Activated naive CD8-positive, alpha-beta T cell treated with anti-CD3 and anti-CD28 coated beads for 36 hours (primary cell): ENCODE measurements around the gene B3GAT3. TPM values are rescaled to one million over a fixed set of nuclear protein-coding genes. Genes with fewer than 3 reads are reported as not detected.

Experiments
- DNase-seq: peaks from one replicate; pipeline ENCODE4 v3.0.0; 2021
- H3K27ac Mint-ChIP-seq: one replicate; pipeline ENCODE4 v1.8.0; 2022; ENCODE audit warnings: mild to moderate bottlenecking, moderate library complexity, mixed read lengths
- H3K27me3 Mint-ChIP-seq: one replicate; pipeline ENCODE4 v1.8.0; 2022; ENCODE audit warnings: mild to moderate bottlenecking, mixed read lengths
- H3K36me3 Mint-ChIP-seq: one replicate; pipeline ENCODE4 v1.8.0; 2021; ENCODE audit warnings: mild to moderate bottlenecking, mixed read lengths
- H3K4me1 Mint-ChIP-seq: one replicate; pipeline ENCODE4 v1.8.0; 2021; ENCODE audit warnings: mixed read lengths
- H3K4me3 Mint-ChIP-seq: one replicate; pipeline ENCODE4 v1.8.0; 2022; ENCODE audit warnings: mild to moderate bottlenecking, moderate library complexity, mixed read lengths
- H3K9me3 Mint-ChIP-seq: one replicate; pipeline ENCODE4 v1.8.0; 2022; ENCODE audit warnings: mixed read lengths
- total RNA-seq, 2 experiments: library from RNA; stranded (reverse); gene quantifications; one replicate each; pipeline ENCODE4 v1.2.3, GENCODE V29; 2021

Gene B3GAT3
- total RNA-seq, 2 experiments from 2014 or later = 63.0 to 68.7 TPM

- Mint-ChIP-seq H3K9me3 (no peaks in the 10 kb centered on the region), H3K27me3 (no peaks in the 10 kb centered on the region), H3K4me1 (peaks cover 45% of the 10 kb centered on the region), H3K27ac (peak overlapping the region; percentile 10), H3K36me3 (peaks cover 51% of the 10 kb centered on the region), H3K4me3 (no peak overlapping the region)
- DNase-seq = no peak
These were observed 55.5 kb downstream of the B3GAT3 start for GRCh38 chr11:62566247-62566646.

Other genes starting within 250 kb of the B3GAT3 start
- not detected for gene SCGB1A1, start 203.0 kb downstream of the B3GAT3 start, total RNA-seq
- gene AHNAK, start 75.2 kb downstream of the B3GAT3 start, total RNA-seq = 10 to 100 TPM; 12.3 to 12.5 TPM
- 1,000 to 10,000 TPM; 1,924 to 1,929 TPM for gene EEF1G, start 48.1 kb downstream of the B3GAT3 start, total RNA-seq
- gene TUT1, start 30.5 kb downstream of the B3GAT3 start, total RNA-seq = 10 to 100 TPM; 29.1 to 32.2 TPM
- gene MTA2, start 20.1 kb downstream of the B3GAT3 start, total RNA-seq = 100 to 1,000 TPM; 196 to 200 TPM
- 100 to 1,000 TPM; 112 to 121 TPM for gene EML3, start 9.2 kb downstream of the B3GAT3 start, total RNA-seq
- 1 to 10 TPM; 2.0 to 2.8 TPM for gene ROM1, start 8.7 kb downstream of the B3GAT3 start, total RNA-seq
- 100 to 1,000 TPM; 198 to 211 TPM for gene GANAB, start 24.6 kb upstream of the B3GAT3 start, total RNA-seq
- 10 to 100 TPM; 41.2 TPM for gene INTS5, start 31.3 kb upstream of the B3GAT3 start, total RNA-seq
- gene C11orf98, start 43.2 kb upstream of the B3GAT3 start, total RNA-seq = 100 to 1,000 TPM; 147 to 159 TPM
- 10 to 100 TPM; 28.7 to 39.7 TPM for gene CSKMT, start 43.3 kb upstream of the B3GAT3 start, total RNA-seq
- 1 to 10 TPM; 5.0 to 5.7 TPM for gene UQCC3, start 49.7 kb upstream of the B3GAT3 start, total RNA-seq
- gene LBHD1, start 50.3 kb upstream of the B3GAT3 start, total RNA-seq = 10 to 100 TPM; 22.6 to 26.0 TPM
- 100 to 1,000 TPM; 123 to 124 TPM for gene UBXN1, start 57.1 kb upstream of the B3GAT3 start, total RNA-seq
- under 1 TPM; 0.16 to 0.21 TPM for gene LRRN4CL, start 67.5 kb upstream of the B3GAT3 start, total RNA-seq
- gene BSCL2, start 85.4 kb upstream of the B3GAT3 start, total RNA-seq = 10 to 100 TPM; 22.7 to 23.7 TPM
- gene GNG3, start 85.7 kb upstream of the B3GAT3 start, total RNA-seq = not detected
- 10 to 100 TPM; 54.4 to 56.3 TPM for gene HNRNPUL2, start 105.5 kb upstream of the B3GAT3 start, total RNA-seq
- 10 to 100 TPM; 29.3 to 33.4 TPM for gene TTC9C, start 106.5 kb upstream of the B3GAT3 start, total RNA-seq
- gene ZBTB3, start 132.2 kb upstream of the B3GAT3 start, total RNA-seq = 1 to 10 TPM; 4.8 to 6.3 TPM
- gene POLR2G, start 139.6 kb upstream of the B3GAT3 start, total RNA-seq = 100 to 1,000 TPM; 125 to 131 TPM
- 10 to 100 TPM; 22.0 to 22.1 TPM for gene TAF6L, start 149.4 kb upstream of the B3GAT3 start, total RNA-seq
- 10 to 100 TPM; 30.7 to 34.3 TPM for gene TMEM179B, start 165.4 kb upstream of the B3GAT3 start, total RNA-seq
- gene TMEM223, start 170.0 kb upstream of the B3GAT3 start, total RNA-seq = 1 to 10 TPM; 9.4 to 10.0 TPM
- 100 to 1,000 TPM; 107 to 111 TPM for gene NXF1, start 183.5 kb upstream of the B3GAT3 start, total RNA-seq
- 10 to 100 TPM; 19.5 to 20.4 TPM for gene STX5, start 210.1 kb upstream of the B3GAT3 start, total RNA-seq
- gene TEX54, start 210.9 kb upstream of the B3GAT3 start, total RNA-seq = not detected
- 100 to 1,000 TPM; 139 to 141 TPM for gene WDR74, start 217.6 kb upstream of the B3GAT3 start, total RNA-seq